NOMO-1 treated with dmso at 0.1 percent for 144 hours (cell line): ENCODE measurements around the gene ZNF638.

Experiments
- DNase-seq: peaks from one replicate; lab custom pipeline; 2025; ENCODE audit not compliant: unreplicated experiment; lab: John Stamatoyannopoulos, UW

ZNF638 gene

GRCh38 chr2:71332435-71332796 lies 834 bp downstream of the ZNF638 start:
- DNase-seq: no peak

GRCh38 chr2:71333619-71334018 lies 2.0 kb downstream of the ZNF638 start:
- DNase-seq: no peak

DNA sequence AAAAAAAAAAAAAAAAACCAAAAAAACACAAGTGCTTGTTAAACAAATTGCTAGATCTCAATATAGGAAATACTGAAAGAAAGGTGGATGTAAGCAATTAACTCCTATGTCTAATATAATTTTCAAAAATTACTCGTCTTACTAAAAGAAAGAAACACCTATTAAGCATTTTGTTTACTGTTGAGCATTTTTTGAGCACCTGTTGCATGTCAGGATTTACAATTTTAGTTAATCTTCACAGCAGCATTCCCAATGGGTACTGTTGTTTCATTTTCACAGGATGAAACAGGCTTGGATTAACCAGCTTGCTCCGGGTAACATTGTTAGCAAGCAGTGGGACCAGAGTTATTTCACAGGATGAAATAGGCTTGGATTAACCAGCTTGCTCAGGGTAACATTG lies 4.8 kb downstream of the ZNF638 start:
- DNase-seq: no peak

GRCh38 chr2:71336802-71337201 lies 5.2 kb downstream of the ZNF638 start:
- DNase-seq: no peak

GRCh38 chr2:71337776-71338175 lies 6.2 kb downstream of the ZNF638 start:
- no peak for DNase-seq

DNA sequence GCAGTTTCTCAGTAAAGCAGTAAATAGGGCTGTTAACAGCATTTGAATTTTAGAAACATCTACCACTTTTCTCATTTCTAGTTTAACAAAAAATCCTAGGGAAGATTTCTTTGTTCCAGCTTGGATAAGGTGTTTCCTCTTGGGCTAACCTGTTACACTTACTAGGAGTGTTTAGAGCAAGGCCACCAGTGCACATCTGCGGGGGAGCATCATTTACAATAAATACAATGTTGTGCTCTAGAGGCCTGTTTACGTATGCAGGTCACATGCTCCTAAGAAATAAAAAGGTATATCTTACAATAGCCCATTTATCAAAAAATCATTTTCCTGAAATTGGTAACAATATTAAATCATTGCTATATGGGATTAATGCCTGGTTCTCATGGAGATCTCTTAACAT lies 8.1 kb downstream of the ZNF638 start:
- no peak for DNase-seq

DNA sequence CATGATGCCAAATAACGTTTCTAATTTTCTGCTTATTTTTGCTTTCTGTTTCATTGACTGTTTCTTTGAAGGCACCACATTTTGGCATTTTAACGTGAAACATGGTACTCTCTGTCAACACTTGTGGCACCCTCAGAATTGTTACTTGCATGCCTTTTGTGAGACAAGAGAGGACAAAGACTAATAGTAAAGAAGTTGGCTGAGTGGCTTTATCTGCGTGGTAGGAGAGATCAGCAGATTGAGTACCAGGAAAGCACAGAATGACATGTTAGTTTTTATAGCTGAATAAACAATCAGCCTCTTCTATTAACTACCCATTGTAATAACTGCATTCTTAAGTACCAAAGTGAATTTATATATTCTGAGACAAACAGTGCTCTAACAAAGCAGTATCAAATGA lies 8.6 kb downstream of the ZNF638 start:
- DNase-seq: no peak

GRCh38 chr2:71341645-71342044 lies 10.1 kb downstream of the ZNF638 start:
- DNase-seq: no peak

DNA sequence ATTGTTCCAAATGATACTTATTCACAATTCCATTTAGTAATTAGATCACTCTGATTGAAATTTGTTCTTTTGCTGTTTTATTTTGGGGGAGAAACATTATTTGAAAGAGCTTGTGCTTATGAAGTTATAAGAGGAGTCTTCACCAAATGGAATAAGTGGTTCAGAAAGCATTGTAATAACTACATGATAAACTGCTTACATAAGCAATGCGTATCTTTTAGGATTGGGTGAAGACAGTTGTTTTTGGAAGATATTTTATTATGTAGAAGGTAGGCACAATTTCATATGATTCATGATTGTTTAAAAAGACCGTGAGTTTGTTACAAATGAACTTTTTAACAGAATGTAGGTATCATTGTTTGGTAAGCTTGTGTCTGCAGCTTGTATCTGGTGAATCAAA lies 14.5 kb downstream of the ZNF638 start:
- no peak for DNase-seq

GRCh38 chr2:71347517-71347916 lies 15.9 kb downstream of the ZNF638 start:
- no peak for DNase-seq

DNA sequence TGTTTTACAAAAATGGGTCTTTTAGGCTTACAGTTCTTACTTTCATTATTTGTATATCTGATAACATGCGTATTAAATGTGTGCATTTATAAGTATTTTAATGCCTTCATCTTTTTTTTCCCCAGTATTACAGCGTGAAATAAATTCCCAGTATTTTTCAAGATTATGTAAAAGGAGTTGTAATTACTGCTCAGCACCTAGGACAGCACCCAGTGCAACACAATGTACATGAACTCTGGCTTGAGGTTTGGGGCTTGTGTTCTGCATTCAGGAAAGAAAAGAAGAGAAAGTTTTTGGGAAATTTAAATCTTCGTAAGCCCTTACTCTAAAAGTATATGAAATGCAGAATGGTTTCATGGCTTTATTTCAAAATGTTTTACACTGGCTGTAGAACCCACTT lies 16.7 kb downstream of the ZNF638 start:
- no peak for DNase-seq

GRCh38 chr2:71353248-71353647 lies 21.7 kb downstream of the ZNF638 start:
- no peak for DNase-seq

- DNase-seq: no peak
Measured at GRCh38 chr2:71358931-71359671, 27.5 kb downstream of the ZNF638 start.

DNA sequence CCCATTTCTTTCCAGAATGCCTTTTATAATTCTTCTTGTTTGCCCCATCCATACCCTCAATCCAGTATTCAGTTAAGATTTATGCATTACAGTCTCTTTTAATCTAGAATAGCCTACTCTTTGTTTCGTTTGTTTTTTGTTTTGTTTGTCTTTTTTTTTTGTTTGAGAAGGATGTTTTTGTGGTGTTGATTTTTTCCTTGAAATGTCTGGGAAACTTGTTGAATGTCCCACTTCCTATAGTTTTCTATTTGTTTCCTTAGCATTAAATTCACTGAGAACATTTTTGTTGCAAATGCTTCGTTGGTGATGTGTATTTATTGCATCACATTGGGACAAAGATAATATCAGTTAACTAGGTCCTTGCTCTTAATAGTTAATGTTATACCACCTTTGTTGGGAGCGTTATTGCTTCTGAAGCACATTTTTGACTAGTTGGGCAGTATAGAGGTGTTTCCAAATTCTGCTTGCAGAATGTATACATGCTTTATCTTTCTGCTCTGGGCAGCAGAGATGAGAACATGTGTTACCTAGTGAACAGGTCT lies 28.9 kb downstream of the ZNF638 start:
- DNase-seq: no peak

- no peak for DNase-seq
Measured at GRCh38 chr2:71361631-71362030, 30.0 kb downstream of the ZNF638 start.

GRCh38 chr2:71362447-71362846 lies 30.9 kb downstream of the ZNF638 start:
- no peak for DNase-seq

GRCh38 chr2:71370015-71370414 lies 38.4 kb downstream of the ZNF638 start:
- DNase-seq: no peak

- DNase-seq: no peak
Measured at GRCh38 chr2:71372042-71372441, 40.5 kb downstream of the ZNF638 start.

- DNase-seq: no peak
Measured at GRCh38 chr2:71379086-71379485, 47.5 kb downstream of the ZNF638 start.

DNA sequence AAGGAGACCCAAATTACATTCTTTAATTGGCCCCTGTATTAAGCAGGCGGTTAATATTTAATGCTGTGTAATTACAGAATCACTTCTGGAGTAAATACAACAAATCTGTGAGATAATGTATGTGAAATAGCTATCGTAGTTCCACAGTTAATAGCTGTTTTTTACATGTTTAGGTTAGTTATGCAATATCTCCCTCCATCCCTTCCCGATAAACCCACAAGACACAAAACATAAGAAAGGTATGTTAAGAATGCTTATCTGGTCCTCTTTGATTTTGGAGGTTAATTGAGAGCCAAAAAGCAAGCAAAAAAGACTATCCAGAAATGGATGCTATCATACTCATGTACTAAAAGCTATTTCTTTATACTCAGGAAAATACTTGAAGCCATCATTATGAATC lies 49.1 kb downstream of the ZNF638 start:
- no peak for DNase-seq

GRCh38 chr2:71385012-71385411 lies 53.4 kb downstream of the ZNF638 start:
- DNase-seq: no peak

DNA sequence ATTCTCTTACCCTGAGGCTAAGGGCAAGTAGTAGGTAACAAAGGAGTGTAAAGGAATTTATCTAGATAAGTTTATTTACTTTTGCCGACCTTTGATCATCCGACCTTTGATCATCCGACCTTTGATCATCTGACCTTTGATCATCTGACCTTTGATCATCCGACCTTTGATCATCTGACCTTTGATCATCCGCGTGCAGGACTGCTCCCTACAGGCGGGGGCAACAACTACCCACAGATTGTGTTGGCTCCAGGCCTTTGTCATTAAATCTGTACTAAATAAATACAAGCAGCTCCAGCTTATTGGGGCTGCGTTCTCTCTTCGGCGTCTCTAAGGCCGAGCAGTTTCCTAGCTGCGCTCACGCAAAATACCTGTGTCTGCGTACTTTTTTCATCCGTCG lies 56.6 kb downstream of the ZNF638 start:
- DNase-seq: no peak

DNA sequence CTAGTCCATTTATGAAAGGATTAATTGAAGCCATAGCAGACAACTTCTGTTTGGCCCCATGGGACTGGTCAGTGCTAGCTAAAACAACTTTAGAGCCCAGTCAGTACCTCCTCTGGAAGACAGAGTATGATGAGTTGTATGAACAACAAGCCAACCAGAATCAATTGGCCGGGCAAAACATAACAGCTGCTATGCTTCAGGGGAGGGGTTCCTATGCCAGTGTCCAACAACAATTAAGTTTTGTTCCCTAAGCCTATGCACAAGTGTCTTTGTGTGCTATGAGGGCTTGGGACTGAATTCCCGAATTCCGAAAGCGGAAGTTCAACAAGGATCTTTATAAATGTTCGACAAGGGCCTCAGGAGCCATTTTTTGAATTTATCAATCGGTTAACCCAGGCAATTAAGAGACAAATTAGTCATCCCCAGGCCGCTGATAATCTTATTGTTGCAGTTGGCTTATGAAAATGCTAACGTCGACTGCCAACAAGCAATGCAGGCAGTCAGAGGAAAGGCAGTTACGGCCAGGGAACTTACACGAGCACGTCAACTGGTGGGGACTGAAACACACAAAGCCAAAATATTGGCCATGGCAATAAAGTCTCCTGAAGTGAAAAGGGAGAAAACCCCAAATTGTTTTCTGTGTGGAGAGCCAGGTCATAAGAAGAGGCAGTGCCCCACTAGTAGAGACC lies 57.9 kb downstream of the ZNF638 start:
- DNase-seq: no peak
